PC-9 (cell line): Measurements from ENCODE around the gene CRACR2A. TPM values are rescaled to one million over a fixed set of nuclear protein-coding genes. Genes with fewer than 3 reads are reported as not detected.

ENCODE experiments used
- BruUV-seq: library from RNA; stranded (reverse); fragments of 400-500 nt; replicated peaks from 2 replicates; lab custom pipeline; 2021; lab: Mats Ljungman, UMichigan
- CTCF ChIA-PET: fragments of 300-600 bp; sonication (Branson Sonifier 250); formaldehyde crosslinking; loops from one replicate; lab custom pipeline; 2022; ENCODE audit warnings: antibody characterized with exemption; lab: Charles Lee
- POLR2A ChIA-PET: fragments of 300-600 bp; sonication (Branson Sonifier 250); formaldehyde crosslinking; loops from one replicate; lab custom pipeline; 2022; ENCODE audit warnings: antibody characterized with exemption; ENCODE audit not compliant: unreplicated experiment; lab: Charles Lee
- DNase-seq, 2 experiments: peaks; one replicate each; pipeline versions ENCODE4 v3.0.0 to v3.0.0-alpha.2; 2015 to 2022; ENCODE audit warnings: mixed read lengths in 1 of 2
- H2AFZ ChIP-seq: fragments of 200-600 bp; sonication (generic); 2 replicates; pipeline ENCODE4 v1.8.1; 2017; ENCODE audit warnings: antibody characterized with exemption
- H3F3A ChIP-seq: fragments of 200-600 bp; sonication (generic); 2 replicates; pipeline ENCODE4 v1.8.1; 2017; ENCODE audit warnings: antibody characterized with exemption, mild to moderate bottlenecking, low read depth; ENCODE audit not compliant: insufficient read depth
- H3K27ac ChIP-seq: fragments of 200-600 bp; sonication (generic); 2 replicates; pipeline ENCODE4 v1.6.1; 2016; ENCODE audit warnings: mixed run types
- H3K27me3 ChIP-seq: fragments of 200-600 bp; sonication (generic); 2 replicates; pipeline ENCODE4 v1.6.1; 2016; ENCODE audit warnings: low read depth, mixed run types; ENCODE audit not compliant: insufficient read depth
- H3K36me3 ChIP-seq: fragments of 200-600 bp; sonication (generic); 2 replicates; pipeline ENCODE4 v1.6.1; 2016; ENCODE audit warnings: low read depth, mixed run types
- H3K4me1 ChIP-seq: fragments of 200-600 bp; sonication (generic); replicated peaks from 2 replicates; pipeline ENCODE4 v1.6.1; 2016; ENCODE audit warnings: mixed run types; ENCODE audit not compliant: insufficient read depth
- H3K4me2 ChIP-seq: fragments of 200-600 bp; sonication (generic); 2 replicates; pipeline ENCODE4 v1.6.1; 2017; ENCODE audit warnings: mixed run types
- H3K4me3 ChIP-seq: fragments of 200-600 bp; sonication (generic); 2 replicates; pipeline ENCODE4 v1.6.1; 2016; ENCODE audit warnings: mixed run types
- H3K79me2 ChIP-seq: fragments of 200-600 bp; sonication (generic); 2 replicates; pipeline ENCODE4 v1.6.1; 2017; ENCODE audit warnings: low read depth, mixed run types
- H3K9me2 ChIP-seq: fragments of 200-600 bp; sonication (generic); 2 replicates; pipeline ENCODE4 v1.8.1; 2017; ENCODE audit warnings: mild to moderate bottlenecking; ENCODE audit not compliant: insufficient read depth
- H3K9me3 ChIP-seq: fragments of 200-600 bp; sonication (generic); 2 replicates; pipeline ENCODE4 v1.8.1; 2016; ENCODE audit warnings: low read depth; ENCODE audit not compliant: insufficient read depth
- H4K20me1 ChIP-seq: fragments of 200-600 bp; sonication (generic); 2 replicates; pipeline ENCODE4 v1.8.1; 2017; ENCODE audit not compliant: insufficient read depth
- CTCF ChIP-seq: fragments of 200-600 bp; sonication (generic); conservative IDR thresholded peaks from 2 replicates; pipeline ENCODE4 v1.6.1; 2017; ENCODE audit warnings: mixed run types, antibody characterized with exemption, mild to moderate bottlenecking, moderate library complexity
- EZH2 ChIP-seq: fragments of 200-600 bp; sonication (generic); IDR thresholded peaks from 2 replicates; pipeline ENCODE4 v1.8.0; 2017; ENCODE audit warnings: antibody characterized with exemption, low read depth
- intact Hi-C: fragments of 100-400 bp; cut with micrococcal nuclease; formaldehyde crosslinking; loops from one replicate; pipeline ENCODE4 v1.10.0; 2022; ENCODE audit not compliant: unreplicated experiment
- total RNA-seq: library from RNA; stranded (reverse); gene quantifications from 2 replicates; pipeline ENCODE4 v1.2.3, GENCODE V29; 2021

Gene CRACR2A
- total RNA-seq, 1 experiment from 2014 or later, result not detected

DNA sequence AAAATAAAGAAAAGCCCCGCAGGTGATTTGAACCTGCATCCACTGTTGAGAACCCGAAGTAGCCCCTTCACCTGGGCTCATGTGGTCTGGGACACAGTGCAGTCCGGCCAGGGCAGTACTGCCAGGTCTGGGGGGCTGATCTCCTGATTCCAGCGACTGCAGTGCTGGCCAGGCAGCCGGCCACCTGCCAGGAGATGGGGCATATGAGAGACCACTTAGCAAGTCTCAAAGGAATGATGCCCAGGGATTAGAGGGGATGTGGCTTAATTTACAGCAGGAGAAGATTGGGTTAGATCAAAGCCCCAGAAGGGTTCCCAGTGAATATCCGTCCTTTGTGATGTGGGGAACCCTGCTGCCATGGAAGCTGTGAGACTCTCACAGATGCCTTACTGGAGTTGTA, 148.6 kb downstream of the CRACR2A start:
- CTCF ChIA-PET, result no interaction called here

DNA sequence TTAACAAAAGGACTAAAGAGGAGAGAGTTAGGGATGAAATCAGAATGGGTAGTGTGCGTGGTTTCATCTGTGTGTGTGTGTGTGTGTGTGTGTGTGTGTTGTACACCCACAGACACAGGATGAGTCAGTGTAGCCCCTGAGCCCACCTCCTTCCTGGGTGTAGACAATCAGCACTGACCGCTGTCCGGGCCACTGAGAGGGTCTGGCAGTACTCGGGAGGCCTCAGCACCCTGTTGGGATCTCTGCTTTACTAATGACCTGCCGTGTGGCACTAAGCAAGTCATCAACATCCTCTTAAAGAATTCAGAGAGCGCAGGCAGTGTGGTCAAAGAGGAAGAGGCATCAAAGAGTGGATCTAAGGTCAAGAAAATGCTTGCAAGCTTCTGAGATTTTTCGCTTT, 149.3 kb downstream of the CRACR2A start:
- H3K27me3 ChIP-seq, result peaks cover 98% of the 10 kb centered on the region
- no peak overlapping the region for H3K4me2 ChIP-seq
- no peak overlapping the region for H3K4me3 ChIP-seq
- TF ChIP-seq EZH2 (no peak), CTCF (no peak)
- no peaks in the 10 kb centered on the region for H3K36me3 ChIP-seq
- no peaks in the 10 kb centered on the region for H3K4me1 ChIP-seq
- intact Hi-C loops, result no loop called here
- DNase-seq, result no peak
- no TSS peak for BruUV-seq
- no peaks in the 10 kb centered on the region for H3K9me2 ChIP-seq
- H3F3A ChIP-seq, result no peaks in the 10 kb centered on the region
- no peak overlapping the region for H3K27ac ChIP-seq
- CTCF ChIA-PET, result no interaction called here
- POLR2A ChIA-PET, result no interaction called here
- no peaks in the 10 kb centered on the region for H3K79me2 ChIP-seq
- no peaks in the 10 kb centered on the region for H4K20me1 ChIP-seq
- H3K9me3 ChIP-seq, result no peaks in the 10 kb centered on the region
- no peak overlapping the region for H2AFZ ChIP-seq

More for the DNA sequence above, 148.6 kb downstream of the CRACR2A start:
- intact Hi-C loops, result no loop called here
- peaks cover 98% of the 10 kb centered on the region for H3K27me3 ChIP-seq
- H4K20me1 ChIP-seq, result no peaks in the 10 kb centered on the region
- TF ChIP-seq EZH2, result no peak
- TF ChIP-seq CTCF, result no peak
- POLR2A ChIA-PET, result no interaction called here
- H3K4me2 ChIP-seq, result no peak overlapping the region
- H3K27ac ChIP-seq, result no peak overlapping the region
- H3K9me2 ChIP-seq, result no peaks in the 10 kb centered on the region
- H3F3A ChIP-seq, result no peaks in the 10 kb centered on the region
- H3K4me3 ChIP-seq, result no peak overlapping the region
- H2AFZ ChIP-seq, result no peak overlapping the region
- H3K36me3 ChIP-seq, result no peaks in the 10 kb centered on the region
- no peaks in the 10 kb centered on the region for H3K9me3 ChIP-seq
- no peak for DNase-seq
- H3K4me1 ChIP-seq, result no peaks in the 10 kb centered on the region
- no TSS peak for BruUV-seq
- H3K79me2 ChIP-seq, result no peaks in the 10 kb centered on the region

DNA sequence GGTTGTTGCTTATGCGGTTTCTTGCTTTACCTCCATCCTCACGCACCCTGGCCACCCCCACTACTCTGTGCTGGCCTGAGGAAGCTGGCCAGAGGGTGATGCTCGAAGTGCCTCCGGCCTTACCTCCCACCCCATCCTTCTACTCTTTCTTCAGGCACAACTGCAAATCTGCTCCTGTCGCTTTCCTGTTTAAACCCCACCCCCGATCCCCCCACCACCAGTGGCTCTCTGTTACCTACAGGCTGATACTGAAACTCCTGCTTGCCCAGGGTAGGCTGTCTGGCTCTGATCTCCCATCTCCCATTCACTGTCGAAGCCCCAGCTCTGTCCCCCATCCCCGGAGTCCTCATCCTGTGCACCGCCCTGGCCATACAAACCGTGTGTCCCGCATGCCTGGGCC, 150.4 kb downstream of the CRACR2A start:
- H3K4me1 ChIP-seq, result no peaks in the 10 kb centered on the region
- H3K79me2 ChIP-seq, result no peaks in the 10 kb centered on the region
- TF ChIP-seq EZH2 (no peak), CTCF (no peak)
- no TSS peak for BruUV-seq
- no peak for DNase-seq
- peaks cover 98% of the 10 kb centered on the region for H3K27me3 ChIP-seq
- no peak overlapping the region for H2AFZ ChIP-seq
- no peak overlapping the region for H3K27ac ChIP-seq
- ChIA-PET CTCF (no interaction called here), POLR2A (no interaction called here)
- no peaks in the 10 kb centered on the region for H4K20me1 ChIP-seq
- H3K9me3 ChIP-seq, result no peaks in the 10 kb centered on the region
- no peaks in the 10 kb centered on the region for H3F3A ChIP-seq
- no peak overlapping the region for H3K4me2 ChIP-seq
- no peak overlapping the region for H3K4me3 ChIP-seq
- no peaks in the 10 kb centered on the region for H3K36me3 ChIP-seq
- intact Hi-C loops, result no loop called here
- no peaks in the 10 kb centered on the region for H3K9me2 ChIP-seq
